ENCODE measurements around the gene PEX26. TPM values are rescaled to one million over a fixed set of nuclear protein-coding genes. Genes with fewer than 3 reads are reported as not detected.

Gene PEX26
- total and polyA plus RNA-seq, 9 of the 15 experiments (the other 6 are each of a cell fraction or from before 2014, with no cell fraction given), result 0.35 to 39.6 (median 17.4) TPM

DNA sequence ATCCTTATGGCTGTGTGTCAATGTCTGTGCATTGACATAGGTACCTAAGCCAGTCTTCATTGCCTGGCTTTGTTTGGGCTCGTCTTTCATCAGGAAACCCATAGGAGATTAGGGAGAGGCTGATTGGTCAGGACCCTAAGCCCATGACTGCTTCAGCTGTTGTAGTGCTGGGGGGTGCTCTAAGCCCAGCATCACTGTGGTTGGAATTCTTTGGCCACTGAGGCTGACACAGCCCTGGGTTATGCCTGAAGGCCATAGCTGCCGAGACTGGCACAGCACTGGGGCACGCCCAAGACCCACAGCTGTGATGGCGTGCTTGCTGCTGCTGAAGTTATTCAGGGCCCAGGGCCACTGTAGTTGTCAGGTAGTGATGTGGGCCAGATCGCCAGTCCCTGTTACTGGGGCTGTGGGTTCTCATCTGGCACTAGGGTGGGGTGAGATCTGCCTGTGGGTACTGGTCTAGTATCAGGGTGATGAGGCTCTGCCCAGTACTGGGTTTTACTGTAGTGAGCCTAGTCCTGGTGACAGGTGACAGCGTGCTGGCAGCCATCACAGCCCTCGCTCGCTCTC is 77.1 kb downstream of the PEX26 start (continued):
- no peak for TF ChIP-seq E2F8 (IDR thresholded peaks at IDR 0.05; ENCODE audit: low read depth, partially characterized antibody)
- no peak for TF ChIP-seq PTRF (tag; IDR thresholded peaks at IDR 0.05)
- TF ChIP-seq EZH2 (IDR thresholded peaks at IDR 0.05; ENCODE audit: borderline replicate concordance, low read depth, low read length), result no peak
- TF ChIP-seq, protein P1, sequence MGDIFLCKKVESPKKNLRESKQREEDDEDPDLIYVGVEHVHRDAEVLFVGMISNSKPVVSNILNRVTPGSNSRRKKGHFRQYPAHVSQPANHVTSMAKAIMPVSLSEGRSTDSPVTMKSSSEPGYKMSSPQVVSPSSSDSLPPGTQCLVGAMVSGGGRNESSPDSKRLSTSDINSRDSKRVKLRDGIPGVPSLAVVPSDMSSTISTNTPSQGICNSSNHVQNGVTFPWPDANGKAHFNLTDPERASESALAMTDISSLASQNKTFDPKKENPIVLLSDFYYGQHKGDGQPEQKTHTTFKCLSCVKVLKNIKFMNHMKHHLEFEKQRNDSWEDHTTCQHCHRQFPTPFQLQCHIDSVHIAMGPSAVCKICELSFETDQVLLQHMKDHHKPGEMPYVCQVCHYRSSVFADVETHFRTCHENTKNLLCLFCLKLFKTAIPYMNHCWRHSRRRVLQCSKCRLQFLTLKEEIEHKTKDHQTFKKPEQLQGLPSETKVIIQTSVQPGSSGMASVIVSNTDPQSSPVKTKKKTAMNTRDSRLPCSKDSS (IDR thresholded peaks at IDR 0.05; ENCODE audit: low read depth, partially characterized antibody), result no peak
- TF ChIP-seq, protein P2, sequence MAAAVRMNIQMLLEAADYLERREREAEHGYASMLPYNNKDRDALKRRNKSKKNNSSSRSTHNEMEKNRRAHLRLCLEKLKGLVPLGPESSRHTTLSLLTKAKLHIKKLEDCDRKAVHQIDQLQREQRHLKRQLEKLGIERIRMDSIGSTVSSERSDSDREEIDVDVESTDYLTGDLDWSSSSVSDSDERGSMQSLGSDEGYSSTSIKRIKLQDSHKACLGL (CRISPR knock-in tag; IDR thresholded peaks at IDR 0.05; ENCODE audit: borderline replicate concordance, poor library complexity, severe bottlenecking), result no peak
- TF ChIP-seq, protein P3, sequence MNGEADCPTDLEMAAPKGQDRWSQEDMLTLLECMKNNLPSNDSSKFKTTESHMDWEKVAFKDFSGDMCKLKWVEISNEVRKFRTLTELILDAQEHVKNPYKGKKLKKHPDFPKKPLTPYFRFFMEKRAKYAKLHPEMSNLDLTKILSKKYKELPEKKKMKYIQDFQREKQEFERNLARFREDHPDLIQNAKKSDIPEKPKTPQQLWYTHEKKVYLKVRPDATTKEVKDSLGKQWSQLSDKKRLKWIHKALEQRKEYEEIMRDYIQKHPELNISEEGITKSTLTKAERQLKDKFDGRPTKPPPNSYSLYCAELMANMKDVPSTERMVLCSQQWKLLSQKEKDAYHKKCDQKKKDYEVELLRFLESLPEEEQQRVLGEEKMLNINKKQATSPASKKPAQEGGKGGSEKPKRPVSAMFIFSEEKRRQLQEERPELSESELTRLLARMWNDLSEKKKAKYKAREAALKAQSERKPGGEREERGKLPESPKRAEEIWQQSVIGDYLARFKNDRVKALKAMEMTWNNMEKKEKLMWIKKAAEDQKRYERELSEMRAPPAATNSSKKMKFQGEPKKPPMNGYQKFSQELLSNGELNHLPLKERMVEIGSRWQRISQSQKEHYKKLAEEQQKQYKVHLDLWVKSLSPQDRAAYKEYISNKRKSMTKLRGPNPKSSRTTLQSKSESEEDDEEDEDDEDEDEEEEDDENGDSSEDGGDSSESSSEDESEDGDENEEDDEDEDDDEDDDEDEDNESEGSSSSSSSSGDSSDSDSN (IDR thresholded peaks at IDR 0.05; ENCODE audit: borderline replicate concordance in 1 of 2, low read depth in 2 of 2, low read length in 2 of 2), result no peak

Small RNA genes within 50 kb of the gene (small RNA-seq; reads per million reads assigned to genes)
- not detected for gene AC016027.5

Other genes with a start within 250 kb of the PEX26 start
- gene MICAL3, start 53.4 kb upstream of the PEX26 start, total RNA-seq (2014; rRNA removed), result 9.5 and 14.0 TPM in 2 replicates
- 15.7 and 17.8 TPM in 2 replicates for gene MICAL3, start 53.4 kb upstream of the PEX26 start, total RNA-seq (2014; rRNA removed; fragmentation: Illumina TruSeq; extraction: Trizol)
- gene MICAL3, start 53.4 kb upstream of the PEX26 start, total RNA-seq (2015; rRNA removed; fragmentation: Illumina TruSeq; extraction: Trizol), result 9.3 and 10.3 TPM in 2 replicates
- gene MICAL3, start 53.4 kb upstream of the PEX26 start, total RNA-seq (2021), result 32.1 and 36.0 TPM in 2 replicates
- 12.3 and 14.2 TPM in 2 replicates for gene MICAL3, start 53.4 kb upstream of the PEX26 start, polyA plus RNA-seq (2011; rRNA removed)
- 22.3 and 27.0 TPM in 2 replicates for gene MICAL3, start 53.4 kb upstream of the PEX26 start, polyA plus RNA-seq (2014; fragmentation: Illumina TruSeq; extraction: Trizol)
- gene MICAL3, start 53.4 kb upstream of the PEX26 start, polyA plus RNA-seq (2014; fragmentation: Nextera tagmentation; extraction: Ambion mirVana), result under 1 TPM; 0.53 to 0.56 TPM
- 13.9 and 15.2 TPM in 2 replicates for gene MICAL3, start 53.4 kb upstream of the PEX26 start, polyA plus RNA-seq (2014; rRNA removed)
- 0.73 and 0.78 TPM in 2 replicates for gene TUBA8, start 32.8 kb downstream of the PEX26 start, total RNA-seq (2014; rRNA removed)
- gene TUBA8, start 32.8 kb downstream of the PEX26 start, total RNA-seq (2014; rRNA removed; fragmentation: Illumina TruSeq; extraction: Trizol), result 0.48 and 0.65 TPM in 2 replicates
- 0.53 and 0.76 TPM in 2 replicates for gene TUBA8, start 32.8 kb downstream of the PEX26 start, total RNA-seq (2015; rRNA removed; fragmentation: Illumina TruSeq; extraction: Trizol)
- 1.0 and 1.4 TPM in 2 replicates for gene TUBA8, start 32.8 kb downstream of the PEX26 start, total RNA-seq (2021)
- gene TUBA8, start 32.8 kb downstream of the PEX26 start, polyA plus RNA-seq (2011; rRNA removed), result 0.65 and 1.2 TPM in 2 replicates
- 0.86 and 1.1 TPM in 2 replicates for gene TUBA8, start 32.8 kb downstream of the PEX26 start, polyA plus RNA-seq (2014; fragmentation: Illumina TruSeq; extraction: Trizol)
- gene TUBA8, start 32.8 kb downstream of the PEX26 start, polyA plus RNA-seq (2014; fragmentation: Nextera tagmentation; extraction: Ambion mirVana), result under 1 TPM; 0.07 to 0.28 TPM
- gene TUBA8, start 32.8 kb downstream of the PEX26 start, polyA plus RNA-seq (2014; rRNA removed), result 0.60 and 1.3 TPM in 2 replicates
- 1.2 TPM in 2 replicates for gene USP18, start 72.2 kb downstream of the PEX26 start, total RNA-seq (2014; rRNA removed)
- 0.26 and 0.73 TPM in 2 replicates for gene USP18, start 72.2 kb downstream of the PEX26 start, total RNA-seq (2014; rRNA removed; fragmentation: Illumina TruSeq; extraction: Trizol)
- 0.76 and 0.79 TPM in 2 replicates for gene USP18, start 72.2 kb downstream of the PEX26 start, total RNA-seq (2015; rRNA removed; fragmentation: Illumina TruSeq; extraction: Trizol)
- gene USP18, start 72.2 kb downstream of the PEX26 start, total RNA-seq (2021), result 0.62 and 0.63 TPM in 2 replicates
- 0.38 and 0.56 TPM in 2 replicates for gene USP18, start 72.2 kb downstream of the PEX26 start, polyA plus RNA-seq (2011; rRNA removed)
- gene USP18, start 72.2 kb downstream of the PEX26 start, polyA plus RNA-seq (2014; fragmentation: Illumina TruSeq; extraction: Trizol), result 0.85 and 0.87 TPM in 2 replicates
- gene USP18, start 72.2 kb downstream of the PEX26 start, polyA plus RNA-seq (2014; fragmentation: Nextera tagmentation; extraction: Ambion mirVana), result under 1 TPM; 0.30 to 0.55 TPM
- 0.56 and 0.65 TPM in 2 replicates for gene USP18, start 72.2 kb downstream of the PEX26 start, polyA plus RNA-seq (2014; rRNA removed)